Testis (tissue), 3 donors: ENCODE data around the gene MRPL40. TPM values are rescaled to one million over a fixed set of nuclear protein-coding genes. Genes with fewer than 3 reads are reported as not detected.

ENCODE experiments used
- DNase-seq: peaks from one replicate; pipeline ENCODE4 v3.0.0-alpha.2; 2019
- H3K27ac ChIP-seq, 2 donors: fragments of 200-600 bp; sonication (generic); one replicate each; pipeline ENCODE4 v1.5.1; 2019
- H3K27me3 ChIP-seq: fragments of 200-600 bp; sonication (generic); one replicate; pipeline ENCODE4 v1.5.1; 2019
- H3K36me3 ChIP-seq: fragments of 200-600 bp; sonication (generic); one replicate; pipeline ENCODE4 v1.5.1; 2017; ENCODE audit warnings: low read depth; ENCODE audit errors: missing control alignments
- H3K4me1 ChIP-seq: fragments of 200-600 bp; sonication (generic); one replicate; pipeline ENCODE4 v1.5.1; 2019
- H3K4me3 ChIP-seq, 2 donors: fragments of 200-600 bp; sonication (generic); one replicate each; pipeline ENCODE4 v1.5.1; 2017 to 2019
- H3K9me3 ChIP-seq: fragments of 200-600 bp; sonication (generic); one replicate; pipeline ENCODE4 v1.5.1; 2017
- CTCF ChIP-seq, 3 experiments: fragments of 450-650 bp in 2 of 3; fragments of 200-600 bp in 1 of 3; sonication (generic) in 1 of 3; IDR thresholded peaks; one replicate each; pipeline ENCODE4 v1.5.1; 2016 to 2019; ENCODE audit warnings: antibody characterized with exemption in 3 of 3, mild to moderate bottlenecking in 2 of 3, moderate library complexity in 1 of 3
- POLR2A ChIP-seq: fragments of 450-650 bp; IDR thresholded peaks from one replicate; pipeline ENCODE4 v1.6.1; 2017; ENCODE audit warnings: antibody characterized with exemption, mild to moderate bottlenecking, moderate library complexity
- WGBS, 2 donors: methylation state at CpG; one replicate each; pipeline ENCODE4 v1.1.5; 2018; 5-methylcytosine and 5-hydroxymethylcytosine counted together
- intact Hi-C: fragments of 100-400 bp; cut with DNase I; formaldehyde crosslinking; loops from one replicate; pipeline ENCODE4 v1.15.1; 2023; ENCODE audit warnings: low total_unique reads
- polyA plus RNA-seq: library from polyadenylated mRNA; stranded (reverse); fragments of 350-450 nt; fragmentation: Illumina TruSeq; extraction: RNeasy Lipid Tissue Mini Kit (QIAGEN cat#74804); gene quantifications from one replicate; pipeline ENCODE4 v1.2.3, GENCODE V29; 2014; ENCODE audit warnings: low read depth, low replicate concordance; ENCODE audit not compliant: insufficient read depth
- total RNA-seq, 2 donors: library from RNA; depleted of rRNA; stranded (reverse); fragments of >200 nt; gene quantifications; one replicate each; pipeline ENCODE4 v1.2.3, GENCODE V29; 2016

Gene MRPL40
- total and polyA plus RNA-seq, 3 donors from 2014 or later = 28.9 to 53.8 (median 29.2) TPM

- 84 to 95% methylated on average over 9 of the region's 9 CpGs for whole genome bisulfite sequencing, 2 donors
- no peaks in the 10 kb centered on the region for H3K9me3 ChIP-seq
- H3K27ac ChIP-seq = no peak overlapping the region
- intact Hi-C loops = no loop called here
- TF ChIP-seq POLR2A = no peak
- TF ChIP-seq CTCF (IDR thresholded peaks at IDR 0.05) = no peak
- no peak overlapping the region for H3K4me3 ChIP-seq
- H3K27me3 ChIP-seq = no peaks in the 10 kb centered on the region
- H3K4me1 ChIP-seq = no peaks in the 10 kb centered on the region
- no peaks in the 10 kb centered on the region for H3K36me3 ChIP-seq
- no peak for DNase-seq
Observed at GRCh38 chr22:19466848-19467752, 34.8 kb downstream of the MRPL40 start.

DNA sequence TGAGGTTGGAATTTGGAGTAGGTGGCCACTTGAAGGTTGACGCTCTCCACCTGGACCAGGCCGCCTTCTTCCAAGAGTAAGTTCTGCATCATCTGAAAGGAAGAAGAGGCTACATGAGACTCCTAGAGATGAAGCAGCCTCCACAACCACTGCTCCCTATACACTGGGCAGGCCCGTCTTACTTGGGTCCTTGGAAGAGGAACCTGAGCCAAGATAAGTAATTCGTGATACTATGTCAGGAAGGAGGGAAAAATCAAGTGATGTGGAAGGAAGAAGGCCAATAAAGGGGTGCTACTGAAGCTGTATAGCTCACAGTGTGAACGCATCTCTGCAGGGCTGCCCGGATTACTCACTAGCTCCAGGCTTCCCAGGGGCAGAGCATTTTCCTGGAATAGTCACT lies 35.6 kb downstream of the MRPL40 start:
- no peak overlapping the region for H3K4me3 ChIP-seq
- WGBS, 2 donors = 87 to 95% methylated on average over 6 of the region's 6 CpGs
- H3K4me1 ChIP-seq = no peaks in the 10 kb centered on the region
- H3K36me3 ChIP-seq = no peaks in the 10 kb centered on the region
- DNase-seq = no peak
- no peaks in the 10 kb centered on the region for H3K9me3 ChIP-seq
- TF ChIP-seq CTCF (IDR thresholded peaks at IDR 0.05) (no peak), POLR2A (no peak)
- H3K27me3 ChIP-seq = no peaks in the 10 kb centered on the region
- intact Hi-C loops = no loop called here
- H3K27ac ChIP-seq = no peak overlapping the region

DNA sequence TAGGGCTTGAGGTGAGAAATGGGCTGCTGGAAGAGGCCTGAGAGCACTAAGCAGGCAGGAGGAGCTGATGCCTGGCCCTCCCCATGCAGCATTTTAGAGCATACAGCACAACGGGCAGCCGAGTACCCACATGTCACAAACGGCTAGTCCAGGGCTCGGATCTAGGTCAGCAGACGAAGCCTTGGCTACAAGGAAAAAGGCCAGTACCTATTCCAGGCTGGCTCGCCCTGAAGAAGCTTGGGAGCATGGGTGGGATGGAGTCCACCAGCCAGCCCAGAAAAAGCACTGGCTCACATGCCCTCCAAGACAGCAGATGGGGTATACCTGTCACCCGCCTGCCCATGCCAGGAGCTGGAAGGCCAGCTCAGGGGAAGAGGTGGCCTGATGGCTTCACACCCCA lies 37.1 kb downstream of the MRPL40 start:
- WGBS, 2 donors = 90 to 93% methylated on average over 6 to 7 of the region's 7 CpGs
- H3K9me3 ChIP-seq = no peaks in the 10 kb centered on the region
- DNase-seq = no peak
- no peaks in the 10 kb centered on the region for H3K4me1 ChIP-seq
- intact Hi-C loops = no loop called here
- no peaks in the 10 kb centered on the region for H3K27me3 ChIP-seq
- no peak overlapping the region for H3K4me3 ChIP-seq
- no peak for TF ChIP-seq POLR2A
- TF ChIP-seq CTCF (IDR thresholded peaks at IDR 0.05) = no peak
- no peak overlapping the region for H3K27ac ChIP-seq
- H3K36me3 ChIP-seq = no peaks in the 10 kb centered on the region

DNA sequence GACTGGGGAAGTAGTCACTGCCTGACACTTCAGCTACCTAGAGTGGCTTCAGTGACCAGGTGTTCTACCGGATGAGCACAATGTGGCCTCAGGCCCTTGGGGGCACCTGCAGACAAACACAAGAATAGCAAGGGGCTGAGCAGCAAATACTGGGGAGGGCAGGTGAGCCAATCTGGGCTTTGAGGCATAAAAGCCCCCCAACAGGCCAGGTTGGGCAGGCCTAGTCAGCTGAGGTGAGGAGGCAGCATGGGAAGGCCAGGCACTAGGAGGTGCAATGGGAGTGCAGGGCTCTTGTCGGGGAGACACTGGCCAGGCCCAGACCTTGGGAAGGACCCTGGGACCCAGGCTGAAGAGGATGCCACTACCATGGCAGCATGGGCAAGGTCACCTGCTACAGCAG lies 37.7 kb downstream of the MRPL40 start:
- H3K36me3 ChIP-seq = no peaks in the 10 kb centered on the region
- 96 to 100% methylated on average over 2 of the region's 2 CpGs for WGBS, 2 donors
- H3K4me1 ChIP-seq = peaks cover 4% of the 10 kb centered on the region
- no peak overlapping the region for H3K4me3 ChIP-seq
- no peaks in the 10 kb centered on the region for H3K9me3 ChIP-seq
- H3K27ac ChIP-seq = no peak overlapping the region
- TF ChIP-seq POLR2A (no peak), CTCF (IDR thresholded peaks at IDR 0.05) (no peak)
- no peak for DNase-seq
- no peaks in the 10 kb centered on the region for H3K27me3 ChIP-seq
- intact Hi-C loops = no loop called here

DNA sequence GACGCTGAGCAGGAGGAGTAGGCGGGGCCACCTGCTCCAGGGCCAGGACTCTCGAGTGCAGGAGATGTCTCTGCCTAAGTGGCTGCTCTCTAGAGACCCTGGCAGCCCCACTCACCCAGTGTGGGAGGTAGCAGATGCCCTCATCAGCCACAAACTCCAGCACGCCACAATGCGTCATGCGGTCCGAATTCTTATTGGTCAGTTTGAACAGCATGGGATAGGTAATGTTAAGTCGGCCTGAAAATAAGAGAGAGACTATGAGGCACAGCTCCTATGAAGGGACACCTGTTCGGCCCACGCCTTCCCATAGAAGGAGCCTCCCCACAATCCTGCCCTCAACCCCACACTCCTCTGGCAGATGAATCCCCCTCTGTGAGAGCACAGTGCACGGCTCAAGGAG lies 39.2 kb downstream of the MRPL40 start:
- Histone ChIP-seq H3K4me1 (peaks cover 15% of the 10 kb centered on the region), H3K36me3 (no peaks in the 10 kb centered on the region), H3K4me3 (no peak overlapping the region), H3K27ac (no peak overlapping the region), H3K9me3 (no peaks in the 10 kb centered on the region), H3K27me3 (no peaks in the 10 kb centered on the region)
- intact Hi-C loops = no loop called here
- DNase-seq = no peak
- 91 to 94% methylated on average over 10 to 11 of the region's 11 CpGs for WGBS, 2 donors
- TF ChIP-seq CTCF (IDR thresholded peaks at IDR 0.05) (no peak), POLR2A (no peak)
